ENCODE measurements around the gene C1orf210. TPM values are rescaled to one million over a fixed set of nuclear protein-coding genes. Genes with fewer than 3 reads are reported as not detected.

The C1orf210 gene
- total and polyA plus RNA-seq, 3 experiments from 2014 or later = not detected

- Histone ChIP-seq H3K4me1 (ENCODE audit: insufficient read depth, low read length) (no peaks in the 10 kb centered on the region), H3K9me3 (ENCODE audit: low read length) (no peaks in the 10 kb centered on the region), H3K27ac (ENCODE audit: low read depth, low read length) (no peak overlapping the region), H3K27me3 (ENCODE audit: insufficient read depth, low read length, poor library complexity, severe bottlenecking) (no peaks in the 10 kb centered on the region), H3K36me3 (ENCODE audit: insufficient read depth, low read length) (no peaks in the 10 kb centered on the region), H3K4me3 (ENCODE audit: low read length) (no peak overlapping the region)
- Mint-ChIP-seq H3K27ac (no peak overlapping the region), H3K27me3 (peaks cover 0 to 1% of the 10 kb centered on the region in 2 donors), H3K4me1 (no peaks in the 10 kb centered on the region), H3K36me3 (peaks cover 0 to 18% (median 1%) of the 10 kb centered on the region in 3 donors), H3K4me3 (no peak overlapping the region), H3K9me3 (peaks cover 11 to 21% (median 16%) of the 10 kb centered on the region in 5 donors)
- no peak for DNase-seq
- POLR2A ChIA-PET = no interaction called here
- CTCF ChIA-PET = no interaction called here
These were observed 37.1 kb upstream of the C1orf210 start for GRCh38 chr1:43322506-43322905.

- Histone ChIP-seq H3K4me1 (ENCODE audit: insufficient read depth, low read length) (no peaks in the 10 kb centered on the region), H3K36me3 (ENCODE audit: insufficient read depth, low read length) (no peaks in the 10 kb centered on the region), H3K9me3 (ENCODE audit: low read length) (no peaks in the 10 kb centered on the region), H3K27ac (ENCODE audit: low read depth, low read length) (no peak overlapping the region), H3K27me3 (ENCODE audit: insufficient read depth, low read length, poor library complexity, severe bottlenecking) (no peaks in the 10 kb centered on the region), H3K4me3 (ENCODE audit: low read length) (no peak overlapping the region)
- Mint-ChIP-seq H3K4me3 (no peak overlapping the region), H3K9me3 (peaks cover 8 to 19% (median 16%) of the 10 kb centered on the region in 5 donors), H3K36me3 (peaks cover 0 to 18% (median 1%) of the 10 kb centered on the region in 3 donors), H3K4me1 (no peaks in the 10 kb centered on the region), H3K27me3 (peaks cover 0 to 1% of the 10 kb centered on the region in 2 donors), H3K27ac (peak overlapping the region in 1 of 8 donors; percentile 30)
- ChIA-PET CTCF (no interaction called here), POLR2A (no interaction called here)
- DNase-seq = no peak
These were observed 36.0 kb upstream of the C1orf210 start for GRCh38 chr1:43321331-43321891.

- Mint-ChIP-seq H3K4me3 (no peak overlapping the region), H3K27ac (peak overlapping the region in 2 of 8 donors; percentile 16 to 46), H3K27me3 (peaks cover 0 to 1% of the 10 kb centered on the region in 2 donors), H3K36me3 (peaks cover 0 to 7% (median 1%) of the 10 kb centered on the region in 3 donors), H3K9me3 (peaks cover 3 to 7% (median 6%) of the 10 kb centered on the region in 5 donors), H3K4me1 (no peaks in the 10 kb centered on the region)
- H3K27ac ChIP-seq (ENCODE audit: low read depth, low read length) = no peak overlapping the region
- ChIA-PET CTCF (no interaction called here), POLR2A (no interaction called here)
- H3K27me3 ChIP-seq (ENCODE audit: insufficient read depth, low read length, poor library complexity, severe bottlenecking) = no peaks in the 10 kb centered on the region
- no peak for DNase-seq
- H3K4me1 ChIP-seq (ENCODE audit: insufficient read depth, low read length) = no peaks in the 10 kb centered on the region
- H3K9me3 ChIP-seq (ENCODE audit: low read length) = no peaks in the 10 kb centered on the region
- H3K4me3 ChIP-seq (ENCODE audit: low read length) = no peak overlapping the region
- H3K36me3 ChIP-seq (ENCODE audit: insufficient read depth, low read length) = no peaks in the 10 kb centered on the region
These were observed 34.4 kb upstream of the C1orf210 start for GRCh38 chr1:43319766-43320165.

DNA sequence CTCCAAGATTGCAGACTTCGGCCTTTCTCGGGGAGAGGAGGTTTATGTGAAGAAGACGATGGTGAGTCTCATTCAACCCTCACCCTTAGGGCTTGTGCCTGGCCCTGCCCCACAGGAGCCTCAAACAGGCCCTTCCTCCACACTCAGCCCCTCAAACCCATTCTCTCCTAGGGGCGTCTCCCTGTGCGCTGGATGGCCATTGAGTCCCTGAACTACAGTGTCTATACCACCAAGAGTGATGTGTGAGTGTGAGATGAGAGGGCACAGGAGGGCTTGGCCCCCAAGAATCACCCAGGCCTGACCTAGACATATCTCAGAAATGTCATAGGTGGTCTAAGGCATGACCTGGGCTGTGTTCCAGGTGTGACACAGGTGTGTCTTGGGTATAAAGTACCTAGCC is 33.9 kb upstream of the C1orf210 start:
- POLR2A ChIA-PET = no interaction called here

GRCh38 chr1:43318831-43319230 is 33.5 kb upstream of the C1orf210 start:
- Histone ChIP-seq H3K4me1 (ENCODE audit: insufficient read depth, low read length) (no peaks in the 10 kb centered on the region), H3K36me3 (ENCODE audit: insufficient read depth, low read length) (no peaks in the 10 kb centered on the region), H3K27ac (ENCODE audit: low read depth, low read length) (no peak overlapping the region), H3K9me3 (ENCODE audit: low read length) (no peaks in the 10 kb centered on the region), H3K4me3 (ENCODE audit: low read length) (no peak overlapping the region), H3K27me3 (ENCODE audit: insufficient read depth, low read length, poor library complexity, severe bottlenecking) (no peaks in the 10 kb centered on the region)
- no peak overlapping the region for H3K4me3 Mint-ChIP-seq
- H3K9me3 Mint-ChIP-seq = no peaks in the 10 kb centered on the region
- H3K4me1 Mint-ChIP-seq = no peaks in the 10 kb centered on the region
- no peak for DNase-seq
- H3K27me3 Mint-ChIP-seq = no peaks in the 10 kb centered on the region
- peak overlapping the region in 1 of 8 donors; percentile 11 for H3K27ac Mint-ChIP-seq
- H3K36me3 Mint-ChIP-seq = no peaks in the 10 kb centered on the region
- ChIA-PET CTCF (no interaction called here), POLR2A (no interaction called here)

More for the DNA sequence above, 33.9 kb upstream of the C1orf210 start:
- no peaks in the 10 kb centered on the region for H3K9me3 ChIP-seq (ENCODE audit: low read length)
- CTCF ChIA-PET = no interaction called here
- H3K27ac ChIP-seq (ENCODE audit: low read depth, low read length) = no peak overlapping the region
- Mint-ChIP-seq H3K27me3 (no peaks in the 10 kb centered on the region), H3K36me3 (peaks cover 0 to 2% (median 0%) of the 10 kb centered on the region in 3 donors), H3K27ac (no peak overlapping the region), H3K9me3 (peaks cover 0 to 3% (median 2%) of the 10 kb centered on the region in 5 donors), H3K4me1 (no peaks in the 10 kb centered on the region), H3K4me3 (no peak overlapping the region)
- H3K4me1 ChIP-seq (ENCODE audit: insufficient read depth, low read length) = no peaks in the 10 kb centered on the region
- no peaks in the 10 kb centered on the region for H3K36me3 ChIP-seq (ENCODE audit: insufficient read depth, low read length)
- H3K27me3 ChIP-seq (ENCODE audit: insufficient read depth, low read length, poor library complexity, severe bottlenecking) = no peaks in the 10 kb centered on the region
- DNase-seq = no peak
- H3K4me3 ChIP-seq (ENCODE audit: low read length) = no peak overlapping the region

- DNase-seq = no peak
- H3K4me1 Mint-ChIP-seq = no peaks in the 10 kb centered on the region
- Histone ChIP-seq H3K9me3 (ENCODE audit: low read length) (no peaks in the 10 kb centered on the region), H3K36me3 (ENCODE audit: insufficient read depth, low read length) (no peaks in the 10 kb centered on the region), H3K4me1 (ENCODE audit: insufficient read depth, low read length) (no peaks in the 10 kb centered on the region), H3K4me3 (ENCODE audit: low read length) (no peak overlapping the region), H3K27me3 (ENCODE audit: insufficient read depth, low read length, poor library complexity, severe bottlenecking) (no peaks in the 10 kb centered on the region), H3K27ac (ENCODE audit: low read depth, low read length) (no peak overlapping the region)
- no peaks in the 10 kb centered on the region for H3K9me3 Mint-ChIP-seq
- CTCF ChIA-PET = no interaction called here
- H3K4me3 Mint-ChIP-seq = no peak overlapping the region
- no peaks in the 10 kb centered on the region for H3K27me3 Mint-ChIP-seq
- no peak overlapping the region for H3K27ac Mint-ChIP-seq
- no peaks in the 10 kb centered on the region for H3K36me3 Mint-ChIP-seq
- POLR2A ChIA-PET = no interaction called here
These were observed 32.6 kb upstream of the C1orf210 start for GRCh38 chr1:43317817-43318471.

DNA sequence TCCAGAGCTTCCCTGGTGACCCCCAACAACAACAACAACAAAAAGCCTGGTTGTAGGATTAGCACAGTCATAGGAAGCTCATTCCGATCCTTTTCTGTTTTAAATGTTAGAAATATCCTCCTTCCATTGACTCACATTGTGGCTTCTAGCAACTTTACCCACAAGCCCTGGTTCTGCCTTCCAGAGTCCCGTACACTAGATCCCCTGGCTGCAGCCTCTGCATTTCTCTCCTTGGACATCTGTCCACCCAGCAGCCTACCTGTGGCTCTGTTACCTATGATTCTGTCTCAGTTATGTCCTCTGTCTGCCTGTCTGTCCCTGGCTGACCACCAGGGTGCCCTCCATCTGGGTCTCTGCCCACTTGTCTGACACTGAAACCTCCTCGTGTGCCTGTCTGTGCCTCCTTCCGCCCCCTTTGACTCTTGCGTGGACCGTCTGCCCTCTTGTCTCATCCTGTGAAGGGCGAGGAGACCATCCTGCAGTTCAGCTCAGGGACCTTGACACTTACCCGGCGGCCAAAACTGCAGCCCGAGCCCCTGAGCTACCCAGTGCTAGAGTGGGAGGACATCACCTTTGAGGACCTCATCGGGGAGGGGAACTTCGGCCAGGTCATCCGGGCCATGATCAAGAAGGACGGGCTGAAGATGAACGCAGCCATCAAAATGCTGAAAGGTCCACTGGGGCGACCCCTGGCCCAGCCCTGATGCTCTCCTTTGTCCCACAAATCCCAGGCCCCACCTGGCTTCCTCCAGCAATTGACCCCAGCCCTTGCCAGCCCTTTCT is 31.5 kb upstream of the C1orf210 start:
- no peaks in the 10 kb centered on the region for H3K9me3 Mint-ChIP-seq
- no peak overlapping the region for H3K4me3 Mint-ChIP-seq
- Histone ChIP-seq H3K36me3 (ENCODE audit: insufficient read depth, low read length) (no peaks in the 10 kb centered on the region), H3K27ac (ENCODE audit: low read depth, low read length) (no peak overlapping the region), H3K4me1 (ENCODE audit: insufficient read depth, low read length) (no peaks in the 10 kb centered on the region), H3K4me3 (ENCODE audit: low read length) (no peak overlapping the region), H3K27me3 (ENCODE audit: insufficient read depth, low read length, poor library complexity, severe bottlenecking) (no peaks in the 10 kb centered on the region), H3K9me3 (ENCODE audit: low read length) (no peaks in the 10 kb centered on the region)
- no peak overlapping the region for H3K27ac Mint-ChIP-seq
- ChIA-PET CTCF (no interaction called here), POLR2A (no interaction called here)
- DNase-seq = no peak
- H3K4me1 Mint-ChIP-seq = no peaks in the 10 kb centered on the region
- H3K36me3 Mint-ChIP-seq = no peaks in the 10 kb centered on the region
- H3K27me3 Mint-ChIP-seq = no peaks in the 10 kb centered on the region

GRCh38 chr1:43315963-43316737 is 30.8 kb upstream of the C1orf210 start:
- no peaks in the 10 kb centered on the region for H3K27me3 Mint-ChIP-seq
- Histone ChIP-seq H3K9me3 (ENCODE audit: low read length) (no peaks in the 10 kb centered on the region), H3K4me3 (ENCODE audit: low read length) (no peak overlapping the region), H3K36me3 (ENCODE audit: insufficient read depth, low read length) (no peaks in the 10 kb centered on the region), H3K27me3 (ENCODE audit: insufficient read depth, low read length, poor library complexity, severe bottlenecking) (no peaks in the 10 kb centered on the region), H3K27ac (ENCODE audit: low read depth, low read length) (no peak overlapping the region), H3K4me1 (ENCODE audit: insufficient read depth, low read length) (no peaks in the 10 kb centered on the region)
- no peaks in the 10 kb centered on the region for H3K4me1 Mint-ChIP-seq
- ChIA-PET CTCF (no interaction called here), POLR2A (no interaction called here)
- H3K9me3 Mint-ChIP-seq = no peaks in the 10 kb centered on the region
- DNase-seq = no peak
- H3K4me3 Mint-ChIP-seq = no peak overlapping the region
- H3K36me3 Mint-ChIP-seq = no peaks in the 10 kb centered on the region
- H3K27ac Mint-ChIP-seq = no peak overlapping the region

Measured in CD8-positive, alpha-beta memory T cell (primary cell).